ENCODE results near the gene EVX1. TPM values are rescaled to one million over a fixed set of nuclear protein-coding genes. Genes with fewer than 3 reads are reported as not detected.

The EVX1 gene
- total and polyA plus RNA-seq, 2 of the 13 experiments (the other 11 are each of a cell fraction or from before 2014, with no cell fraction given): not detected

DNA sequence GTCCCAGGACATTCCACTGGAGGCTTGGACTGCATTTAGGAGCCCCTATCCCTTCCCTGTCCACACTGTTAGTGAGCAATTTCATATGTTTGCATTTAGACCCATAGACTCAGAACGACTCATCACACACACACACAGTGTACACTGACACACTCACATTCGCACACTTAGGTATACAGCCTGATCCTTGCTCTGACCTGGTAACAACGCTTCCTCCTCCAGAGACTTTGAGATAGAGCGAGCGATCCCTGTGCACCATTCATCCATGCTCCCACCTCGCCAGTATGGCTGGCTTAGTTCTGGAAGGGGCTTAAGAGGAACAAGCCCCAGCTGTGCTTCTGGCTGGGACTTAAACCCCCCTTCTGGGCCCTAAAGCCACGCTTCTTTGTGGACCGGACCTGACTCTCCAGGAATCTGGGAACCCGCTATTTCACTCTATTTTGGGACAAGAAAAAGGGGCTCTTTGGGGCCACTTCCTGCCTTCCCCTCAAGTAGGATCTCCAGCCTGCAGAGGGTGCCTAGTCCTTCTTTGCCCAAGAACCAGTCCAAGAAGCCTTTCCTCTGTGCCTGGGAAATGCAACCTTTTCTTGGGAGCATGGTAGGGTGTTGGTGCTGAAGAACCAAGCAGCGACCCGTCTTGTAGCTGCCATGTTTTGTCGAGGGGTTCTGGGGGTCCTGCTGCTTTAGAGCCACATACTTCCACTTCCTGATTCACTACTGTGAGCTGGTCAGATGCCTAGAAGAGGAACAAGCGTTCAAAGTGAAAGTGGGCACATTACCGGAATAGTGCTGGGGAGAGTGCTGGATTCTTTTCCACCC is 41.6 kb upstream of the EVX1 start:
- POLR2A ChIA-PET: interaction anchor here (0.6 kb wide), 1 partner anchor 78 kb away, joined by 4 read pairs; no protein-coding TSS in a partner anchor
- Histone ChIP-seq H4K20me1 (ENCODE audit: insufficient read depth, low read length) (peaks cover 3% of the 10 kb centered on the region; the same call in 1 of the 2 replicates), H2AFZ (ENCODE audit: low read length) (no peak overlapping the region), H3K27ac (ENCODE audit: extremely low read length, insufficient read depth, low read length) (no peak overlapping the region), H3K4me1 (ENCODE audit: insufficient read depth, low read length) (peaks cover 35% of the 10 kb centered on the region), H3K79me2 (ENCODE audit: insufficient read depth, low read length) (no peaks in the 10 kb centered on the region), H3K9ac (ENCODE audit: insufficient read depth, low read depth, low read length) (no peak overlapping the region), H3K9me3 (ENCODE audit: low read length) (no peaks in the 10 kb centered on the region), H3K36me3 (replicated peaks in 1 of 2; ENCODE audit: control insufficient read depth in 1 of 2, insufficient read depth in 2 of 2, low read length in 2 of 2) (no peaks in the 10 kb centered on the region), H3K27me3 (ENCODE audit: control insufficient read depth in 1 of 2, insufficient read depth in 2 of 2, low read length in 2 of 2) (peaks cover 17 to 80% of the 10 kb centered on the region in 2 experiments), H3K4me3 (replicated peaks in 1 of 3; ENCODE audit: insufficient read depth in 1 of 3, low read depth in 2 of 3, low read length in 3 of 3) (peak overlapping the region; percentile 42 to 69 (median 42)), H3K4me2 (ENCODE audit: low read depth, low read length) (peak overlapping the region; percentile 80)
- in situ Hi-C loops (cut with HindIII; ENCODE audit: extremely low pct_ligation_motif_present, low pct_unique_long_range_greater_than_20kb): loop anchor here (5.0 to 10.0 kb wide), 3 partner anchors 374 to 821 kb away; no protein-coding TSS in a partner anchor
- BruUV-seq (replicated peaks): no TSS peak
- 16% methylated on average over 13 of the region's 14 CpGs for WGBS (ENCODE audit: low lambda C conversion rate)
- no peak for DNase-seq (ENCODE audit: low spot score)
- TF ChIP-seq EZH2 (conservative IDR thresholded peaks at IDR 0.05; ENCODE audit: low read depth, low read length) (peak; percentile 80), NFYC (CRISPR knock-in tag; IDR thresholded peaks at IDR 0.05) (no peak), TBL1XR1 (IDR thresholded peaks at IDR 0.05; ENCODE audit: borderline replicate concordance, low read length, partially characterized antibody) (no peak)
- TF ChIP-seq, protein P1, sequence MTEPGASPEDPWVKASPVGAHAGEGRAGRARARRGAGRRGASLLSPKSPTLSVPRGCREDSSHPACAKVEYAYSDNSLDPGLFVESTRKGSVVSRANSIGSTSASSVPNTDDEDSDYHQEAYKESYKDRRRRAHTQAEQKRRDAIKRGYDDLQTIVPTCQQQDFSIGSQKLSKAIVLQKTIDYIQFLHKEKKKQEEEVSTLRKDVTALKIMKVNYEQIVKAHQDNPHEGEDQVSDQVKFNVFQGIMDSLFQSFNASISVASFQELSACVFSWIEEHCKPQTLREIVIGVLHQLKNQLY (CRISPR knock-in tag; IDR thresholded peaks at IDR 0.05): no peak
- CTCF ChIA-PET (ENCODE audit: low intra/inter-chr PET ratio, low total read pairs): no interaction called here
- intact Hi-C loops (cut with micrococcal nuclease; ENCODE audit: unreplicated experiment): no loop called here
- peak; percentile 29 for ATAC-seq
- no peak for FAIRE-seq

GRCh38 chr7:27201580-27202017 is 41.0 kb upstream of the EVX1 start:
- H2AFZ ChIP-seq (ENCODE audit: low read length): no peak overlapping the region
- H3K27me3 ChIP-seq (ENCODE audit: control insufficient read depth in 1 of 2, insufficient read depth in 2 of 2, low read length in 2 of 2): peaks cover 17 to 86% of the 10 kb centered on the region in 2 experiments
- H3K27ac ChIP-seq (ENCODE audit: extremely low read length, insufficient read depth, low read length): no peak overlapping the region
- TF ChIP-seq, protein P2, sequence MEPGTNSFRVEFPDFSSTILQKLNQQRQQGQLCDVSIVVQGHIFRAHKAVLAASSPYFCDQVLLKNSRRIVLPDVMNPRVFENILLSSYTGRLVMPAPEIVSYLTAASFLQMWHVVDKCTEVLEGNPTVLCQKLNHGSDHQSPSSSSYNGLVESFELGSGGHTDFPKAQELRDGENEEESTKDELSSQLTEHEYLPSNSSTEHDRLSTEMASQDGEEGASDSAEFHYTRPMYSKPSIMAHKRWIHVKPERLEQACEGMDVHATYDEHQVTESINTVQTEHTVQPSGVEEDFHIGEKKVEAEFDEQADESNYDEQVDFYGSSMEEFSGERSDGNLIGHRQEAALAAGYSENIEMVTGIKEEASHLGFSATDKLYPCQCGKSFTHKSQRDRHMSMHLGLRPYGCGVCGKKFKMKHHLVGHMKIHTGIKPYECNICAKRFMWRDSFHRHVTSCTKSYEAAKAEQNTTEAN (CRISPR knock-in tag; conservative IDR thresholded peaks at IDR 0.05): no peak
- TF ChIP-seq CERS6 (CRISPR knock-in tag; IDR thresholded peaks at IDR 0.05) (no peak), RFX3 (CRISPR knock-in tag; IDR thresholded peaks at IDR 0.05) (no peak), ZNF343 (CRISPR knock-in tag; IDR thresholded peaks at IDR 0.05) (no peak)
- TF ChIP-seq, protein P3, sequence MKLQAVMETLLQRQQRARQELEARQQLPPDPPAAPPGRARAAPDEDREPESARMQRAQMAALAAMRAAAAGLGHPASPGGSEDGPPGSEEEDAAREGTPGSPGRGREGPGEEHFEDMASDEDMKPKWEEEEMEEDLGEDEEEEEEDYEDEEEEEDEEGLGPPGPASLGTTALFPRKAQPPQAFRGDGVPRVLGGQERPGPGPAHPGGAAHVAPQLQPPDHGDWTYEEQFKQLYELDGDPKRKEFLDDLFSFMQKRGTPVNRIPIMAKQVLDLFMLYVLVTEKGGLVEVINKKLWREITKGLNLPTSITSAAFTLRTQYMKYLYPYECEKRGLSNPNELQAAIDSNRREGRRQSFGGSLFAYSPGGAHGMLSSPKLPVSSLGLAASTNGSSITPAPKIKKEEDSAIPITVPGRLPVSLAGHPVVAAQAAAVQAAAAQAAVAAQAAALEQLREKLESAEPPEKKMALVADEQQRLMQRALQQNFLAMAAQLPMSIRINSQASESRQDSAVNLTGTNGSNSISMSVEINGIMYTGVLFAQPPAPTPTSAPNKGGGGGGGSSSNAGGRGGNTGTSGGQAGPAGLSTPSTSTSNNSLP (IDR thresholded peaks at IDR 0.05; ENCODE audit: low read depth, low read length): no peak

More at GRCh38 chr7:27201580-27202017, 41.0 kb upstream of the EVX1 start:
- peak; percentile 23 for ATAC-seq
- intact Hi-C loops (cut with micrococcal nuclease; ENCODE audit: unreplicated experiment) (no loop called here), in situ Hi-C loops (cut with HindIII; ENCODE audit: extremely low pct_ligation_motif_present, low pct_unique_long_range_greater_than_20kb) (loop anchor here (5.0 to 10.0 kb wide), 3 partner anchors 373 to 821 kb away; no protein-coding TSS in a partner anchor)
- FAIRE-seq: no peak
- BruUV-seq (replicated peaks): no TSS peak
- WGBS (ENCODE audit: low lambda C conversion rate): 9% methylated on average over 3 of the region's 4 CpGs
- Histone ChIP-seq H4K20me1 (ENCODE audit: insufficient read depth, low read length) (peaks cover 3% of the 10 kb centered on the region; the same call in 1 of the 2 replicates), H3K4me3 (replicated peaks in 1 of 3; ENCODE audit: insufficient read depth in 1 of 3, low read depth in 2 of 3, low read length in 3 of 3) (peak overlapping the region; percentile 30 to 69 (median 33); a peak in 5 of 6 replicates), H3K9ac (ENCODE audit: insufficient read depth, low read depth, low read length) (no peak overlapping the region), H3K36me3 (replicated peaks in 1 of 2; ENCODE audit: control insufficient read depth in 1 of 2, insufficient read depth in 2 of 2, low read length in 2 of 2) (no peaks in the 10 kb centered on the region), H3K4me1 (ENCODE audit: insufficient read depth, low read length) (peaks cover 30% of the 10 kb centered on the region), H3K79me2 (ENCODE audit: insufficient read depth, low read length) (no peaks in the 10 kb centered on the region), H3K4me2 (ENCODE audit: low read depth, low read length) (peak overlapping the region; percentile 80), H3K9me3 (ENCODE audit: low read length) (no peaks in the 10 kb centered on the region)
- no peak for DNase-seq (ENCODE audit: low spot score)
- ChIA-PET CTCF (ENCODE audit: low intra/inter-chr PET ratio, low total read pairs) (no interaction called here), POLR2A (interaction anchor here (0.6 kb wide), 1 partner anchor 78 kb away, joined by 4 read pairs; no protein-coding TSS in a partner anchor)
